ENCODE measurements around the gene MPHOSPH8. TPM values are rescaled to one million over a fixed set of nuclear protein-coding genes. Genes with fewer than 3 reads are reported as not detected.

The MPHOSPH8 gene, protein sequence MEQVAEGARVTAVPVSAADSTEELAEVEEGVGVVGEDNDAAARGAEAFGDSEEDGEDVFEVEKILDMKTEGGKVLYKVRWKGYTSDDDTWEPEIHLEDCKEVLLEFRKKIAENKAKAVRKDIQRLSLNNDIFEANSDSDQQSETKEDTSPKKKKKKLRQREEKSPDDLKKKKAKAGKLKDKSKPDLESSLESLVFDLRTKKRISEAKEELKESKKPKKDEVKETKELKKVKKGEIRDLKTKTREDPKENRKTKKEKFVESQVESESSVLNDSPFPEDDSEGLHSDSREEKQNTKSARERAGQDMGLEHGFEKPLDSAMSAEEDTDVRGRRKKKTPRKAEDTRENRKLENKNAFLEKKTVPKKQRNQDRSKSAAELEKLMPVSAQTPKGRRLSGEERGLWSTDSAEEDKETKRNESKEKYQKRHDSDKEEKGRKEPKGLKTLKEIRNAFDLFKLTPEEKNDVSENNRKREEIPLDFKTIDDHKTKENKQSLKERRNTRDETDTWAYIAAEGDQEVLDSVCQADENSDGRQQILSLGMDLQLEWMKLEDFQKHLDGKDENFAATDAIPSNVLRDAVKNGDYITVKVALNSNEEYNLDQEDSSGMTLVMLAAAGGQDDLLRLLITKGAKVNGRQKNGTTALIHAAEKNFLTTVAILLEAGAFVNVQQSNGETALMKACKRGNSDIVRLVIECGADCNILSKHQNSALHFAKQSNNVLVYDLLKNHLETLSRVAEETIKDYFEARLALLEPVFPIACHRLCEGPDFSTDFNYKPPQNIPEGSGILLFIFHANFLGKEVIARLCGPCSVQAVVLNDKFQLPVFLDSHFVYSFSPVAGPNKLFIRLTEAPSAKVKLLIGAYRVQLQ
- polyA plus RNA-seq (17.4 to 24.7 TPM (median 20.1 TPM) in 3 replicates), polyA minus RNA-seq (4.7 to 7.9 TPM (median 4.8 TPM) in 3 replicates)
- 61.2 TPM for polyA plus RNA-seq (2011; ENCODE audit: low read depth)
- 12.4 and 19.4 TPM in 2 replicates for polyA plus RNA-seq (2011; cell fraction: cytosol; rRNA removed)
- polyA plus RNA-seq (2011; cell fraction: nucleus; rRNA removed), result 51.0 and 57.1 TPM in 2 replicates
- 24.0 and 27.2 TPM in 2 replicates for polyA plus RNA-seq (2012; ENCODE audit: low replicate concordance)
- 14.0 TPM for polyA minus RNA-seq (2011; cell fraction: cytosol; rRNA and poly(A)+ RNA removed)
- polyA minus RNA-seq (2011; cell fraction: nucleus; rRNA and poly(A)+ RNA removed), result 8.1 and 13.1 TPM in 2 replicates

DNA sequence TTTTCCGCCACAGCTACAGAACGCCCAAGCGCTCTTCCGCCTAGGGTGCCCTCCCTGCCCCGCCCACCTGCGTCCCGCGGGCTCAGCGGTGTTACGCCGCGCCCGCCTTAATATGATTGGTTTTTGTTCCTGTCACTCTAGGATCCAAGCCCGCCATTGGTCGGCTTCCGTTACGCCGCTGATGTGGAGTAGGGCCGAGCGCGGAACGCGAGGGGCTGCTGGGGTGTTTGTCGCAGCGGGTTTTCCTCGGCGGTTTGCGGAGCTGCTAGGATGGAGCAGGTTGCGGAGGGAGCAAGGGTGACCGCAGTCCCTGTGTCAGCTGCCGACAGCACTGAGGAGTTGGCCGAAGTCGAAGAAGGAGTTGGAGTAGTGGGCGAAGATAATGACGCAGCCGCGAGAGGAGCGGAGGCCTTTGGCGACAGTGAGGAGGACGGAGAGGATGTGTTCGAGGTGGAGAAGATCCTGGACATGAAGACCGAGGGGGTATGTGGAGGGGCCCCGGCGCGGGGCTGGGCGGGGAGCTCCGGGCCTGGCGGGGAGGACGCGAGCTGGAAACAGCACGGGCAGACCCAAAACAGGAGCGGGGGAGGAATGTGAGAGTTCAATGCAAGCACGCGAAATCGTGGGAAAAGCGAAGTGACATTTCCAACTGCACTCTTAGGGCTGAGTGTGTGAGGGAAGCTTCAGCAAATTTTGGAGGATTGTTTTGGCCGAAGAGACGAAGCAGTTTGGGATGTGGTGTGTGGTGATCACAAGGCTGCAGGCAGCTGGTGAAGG lies at the start of gene MPHOSPH8:
MPHOSPH8 (plus strand) TSS at position 181 of the 777 bp plus-strand sequence; CDS start at position 271, 90 bp downstream.
- no peak for FAIRE-seq
- peaks cover 46% of the 10 kb centered on the region for H3K79me2 ChIP-seq (ENCODE audit: control insufficient read depth, insufficient read depth, low read length)
- dilution Hi-C loops (cut with MboI; ENCODE audit: extremely low pct_ligation_motif_present, low sequenced_read_pairs), result no loop called here

More for the DNA sequence above, at the start of gene MPHOSPH8:
- H4K20me1 ChIP-seq (ENCODE audit: control insufficient read depth, extremely low read depth, insufficient read depth, low read length), result no peaks in the 10 kb centered on the region
- H3K4me2 ChIP-seq (ENCODE audit: control insufficient read depth, extremely low read depth, insufficient read depth, low read depth, low read length), result peak within 1 kb of the TSS; percentile 100
- H3K9me3 ChIP-seq (ENCODE audit: control insufficient read depth, low read depth, low read length), result no peaks in the 10 kb centered on the region
- peak within 1 kb of the TSS; percentile 88 for H3K9ac ChIP-seq (ENCODE audit: control insufficient read depth, extremely low read depth, insufficient read depth, low read length)
- H3K9me1 ChIP-seq (ENCODE audit: control insufficient read depth, extremely low read depth, insufficient read depth, low read length), result no peaks in the 10 kb centered on the region
- no peak for TF ChIP-seq EZH2 (IDR thresholded peaks at IDR 0.05; ENCODE audit: low read length)
- TF ChIP-seq, protein P1, sequence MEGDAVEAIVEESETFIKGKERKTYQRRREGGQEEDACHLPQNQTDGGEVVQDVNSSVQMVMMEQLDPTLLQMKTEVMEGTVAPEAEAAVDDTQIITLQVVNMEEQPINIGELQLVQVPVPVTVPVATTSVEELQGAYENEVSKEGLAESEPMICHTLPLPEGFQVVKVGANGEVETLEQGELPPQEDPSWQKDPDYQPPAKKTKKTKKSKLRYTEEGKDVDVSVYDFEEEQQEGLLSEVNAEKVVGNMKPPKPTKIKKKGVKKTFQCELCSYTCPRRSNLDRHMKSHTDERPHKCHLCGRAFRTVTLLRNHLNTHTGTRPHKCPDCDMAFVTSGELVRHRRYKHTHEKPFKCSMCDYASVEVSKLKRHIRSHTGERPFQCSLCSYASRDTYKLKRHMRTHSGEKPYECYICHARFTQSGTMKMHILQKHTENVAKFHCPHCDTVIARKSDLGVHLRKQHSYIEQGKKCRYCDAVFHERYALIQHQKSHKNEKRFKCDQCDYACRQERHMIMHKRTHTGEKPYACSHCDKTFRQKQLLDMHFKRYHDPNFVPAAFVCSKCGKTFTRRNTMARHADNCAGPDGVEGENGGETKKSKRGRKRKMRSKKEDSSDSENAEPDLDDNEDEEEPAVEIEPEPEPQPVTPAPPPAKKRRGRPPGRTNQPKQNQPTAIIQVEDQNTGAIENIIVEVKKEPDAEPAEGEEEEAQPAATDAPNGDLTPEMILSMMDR (optimal IDR thresholded peaks at IDR 0.05 in 1 of 3, IDR thresholded peaks at IDR 0.05 in 1 of 3, conservative IDR thresholded peaks at IDR 0.05 in 1 of 3; ENCODE audit: extremely low read depth in 1 of 3, insufficient read depth in 2 of 3, low read length in 3 of 3), result no peak
- peak within 1 kb of the TSS; percentile 81 for H3K27ac ChIP-seq (ENCODE audit: control insufficient read depth, insufficient read depth, low read length)
- no peaks in the 10 kb centered on the region for H3K27me3 ChIP-seq (ENCODE audit: control insufficient read depth, extremely low read depth, insufficient read depth, low read length)
- DNase-seq (ENCODE audit: low read depth, low spot score), result peak; percentile 55
- no peaks in the 10 kb centered on the region for H3K36me3 ChIP-seq (ENCODE audit: control insufficient read depth in 2 of 2, extremely low read depth in 1 of 2, insufficient read depth in 2 of 2, low read length in 2 of 2)
- H3K4me1 ChIP-seq (ENCODE audit: control insufficient read depth, extremely low read depth, insufficient read depth, low read length), result peaks cover 16% of the 10 kb centered on the region
- peak within 1 kb of the TSS; percentile 97 for H2AFZ ChIP-seq (ENCODE audit: control insufficient read depth, low read length)
- H3K4me3 ChIP-seq (ENCODE audit: control insufficient read depth in 2 of 3, extremely low read depth in 1 of 3, insufficient read depth in 2 of 3, low read depth in 1 of 3, low read length in 3 of 3), result peak within 1 kb of the TSS; percentile 70 to 100 (median 94)

All from keratinocyte (primary cell).